Peyer's patch (tissue), 4 donors: ENCODE measurements around the gene RAB22A.

Experiments
- POLR2A ChIP-seq, 2 donors: fragments of 450-650 bp; IDR thresholded peaks; one replicate each; pipeline ENCODE4 v1.5.1; 2017; ENCODE audit warnings: antibody characterized with exemption in 2 of 2, mild to moderate bottlenecking in 2 of 2, moderate library complexity in 2 of 2
- TF ChIP-seq, protein P1 (sequence below), 6 experiments: fragments of 450-650 bp in 4 of 6; fragments of 200-600 bp in 2 of 6; sonication (generic) in 1 of 6; IDR thresholded peaks; one replicate each; pipeline ENCODE4 v1.5.1; 2017 to 2019; ENCODE audit warnings: antibody characterized with exemption in 6 of 6, mild to moderate bottlenecking in 3 of 6, moderate library complexity in 1 of 6

DNA sequence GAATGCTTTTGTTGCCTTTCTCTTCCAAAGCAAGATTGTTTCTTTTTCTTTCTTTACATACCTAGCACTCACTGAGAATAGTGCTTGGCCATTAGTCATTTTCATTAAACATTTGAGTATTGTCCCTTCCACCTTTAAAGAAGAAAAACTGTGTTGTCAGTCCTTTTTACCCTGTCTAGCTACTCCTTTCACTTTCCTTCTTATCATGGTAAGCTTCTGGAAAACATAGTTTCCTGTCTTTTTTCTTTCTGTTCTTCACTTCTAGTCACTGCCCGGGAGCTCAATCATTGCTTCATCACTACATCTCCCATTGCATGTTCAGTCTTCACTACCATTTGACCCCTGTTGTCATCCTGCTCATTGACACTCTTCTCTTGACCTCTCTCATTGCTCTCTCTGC is 91.6 kb downstream of the RAB22A start:
- TF ChIP-seq POLR2A (IDR thresholded peaks at IDR 0.05), result no peak
- TF ChIP-seq, protein P1, sequence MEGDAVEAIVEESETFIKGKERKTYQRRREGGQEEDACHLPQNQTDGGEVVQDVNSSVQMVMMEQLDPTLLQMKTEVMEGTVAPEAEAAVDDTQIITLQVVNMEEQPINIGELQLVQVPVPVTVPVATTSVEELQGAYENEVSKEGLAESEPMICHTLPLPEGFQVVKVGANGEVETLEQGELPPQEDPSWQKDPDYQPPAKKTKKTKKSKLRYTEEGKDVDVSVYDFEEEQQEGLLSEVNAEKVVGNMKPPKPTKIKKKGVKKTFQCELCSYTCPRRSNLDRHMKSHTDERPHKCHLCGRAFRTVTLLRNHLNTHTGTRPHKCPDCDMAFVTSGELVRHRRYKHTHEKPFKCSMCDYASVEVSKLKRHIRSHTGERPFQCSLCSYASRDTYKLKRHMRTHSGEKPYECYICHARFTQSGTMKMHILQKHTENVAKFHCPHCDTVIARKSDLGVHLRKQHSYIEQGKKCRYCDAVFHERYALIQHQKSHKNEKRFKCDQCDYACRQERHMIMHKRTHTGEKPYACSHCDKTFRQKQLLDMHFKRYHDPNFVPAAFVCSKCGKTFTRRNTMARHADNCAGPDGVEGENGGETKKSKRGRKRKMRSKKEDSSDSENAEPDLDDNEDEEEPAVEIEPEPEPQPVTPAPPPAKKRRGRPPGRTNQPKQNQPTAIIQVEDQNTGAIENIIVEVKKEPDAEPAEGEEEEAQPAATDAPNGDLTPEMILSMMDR (IDR thresholded peaks at IDR 0.05), result no peak
